HG03439 (cell line): ENCODE measurements around the gene ZFYVE21.

Experiments
- ATAC-seq: cut with Tn5 transposase; IDR thresholded peaks from one replicate; pipeline ENCODE4 v1.9.1; 2021; ENCODE audit warnings: mild to moderate bottlenecking, moderate library complexity; ENCODE audit not compliant: unreplicated experiment

ZFYVE21 gene

GRCh38 chr14:103721334-103722120 lies 5.9 kb downstream of the ZFYVE21 start:
- no peak for ATAC-seq

- no peak for ATAC-seq
Observed at GRCh38 chr14:103723748-103724081, 8.1 kb downstream of the ZFYVE21 start.

DNA sequence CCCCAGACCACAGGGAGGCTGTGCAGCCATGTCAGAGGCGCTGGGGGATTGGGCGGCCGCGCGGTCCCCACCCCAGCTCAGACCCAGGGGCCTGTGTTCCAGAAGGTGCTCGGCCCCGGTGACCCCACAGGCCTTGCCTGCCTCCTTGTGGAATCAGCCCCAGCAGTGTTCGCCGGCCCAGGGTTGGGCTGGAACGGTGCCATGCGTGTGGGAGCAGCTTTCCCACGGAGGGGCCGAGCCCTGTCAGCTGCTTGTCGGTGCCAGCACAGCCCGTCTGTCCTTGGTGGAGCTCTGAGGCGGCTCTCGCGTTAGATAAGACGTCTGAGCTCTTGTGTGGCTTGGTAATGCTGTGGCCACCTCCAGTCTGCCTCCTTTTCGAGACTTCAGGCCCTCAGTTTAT lies 8.5 kb downstream of the ZFYVE21 start:
- ATAC-seq, result no peak

- ATAC-seq, result no peak
Observed at GRCh38 chr14:103725001-103725682, 9.5 kb downstream of the ZFYVE21 start.

GRCh38 chr14:103725739-103726395 lies 10.3 kb downstream of the ZFYVE21 start:
- no peak for ATAC-seq

DNA sequence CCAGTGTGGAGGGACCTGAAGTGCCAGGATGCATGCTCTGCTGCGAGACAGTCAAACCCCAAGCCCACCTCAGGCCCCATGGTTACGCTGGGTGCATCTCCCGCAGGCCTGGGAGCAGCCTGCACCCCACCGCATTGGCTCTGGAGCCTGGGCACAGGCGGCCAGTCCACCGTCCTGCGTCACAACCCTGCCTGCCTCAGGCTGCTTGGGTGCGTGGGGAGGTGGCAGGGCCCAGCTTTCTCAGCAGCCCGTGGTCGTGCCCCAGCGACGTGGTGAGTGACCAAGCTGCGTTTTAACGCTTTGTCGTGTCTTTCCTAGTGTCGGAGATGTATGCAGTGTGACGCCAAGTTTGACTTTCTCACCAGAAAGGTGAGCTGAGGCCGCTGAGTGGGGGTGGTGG lies 10.9 kb downstream of the ZFYVE21 start:
- ATAC-seq, result no peak

DNA sequence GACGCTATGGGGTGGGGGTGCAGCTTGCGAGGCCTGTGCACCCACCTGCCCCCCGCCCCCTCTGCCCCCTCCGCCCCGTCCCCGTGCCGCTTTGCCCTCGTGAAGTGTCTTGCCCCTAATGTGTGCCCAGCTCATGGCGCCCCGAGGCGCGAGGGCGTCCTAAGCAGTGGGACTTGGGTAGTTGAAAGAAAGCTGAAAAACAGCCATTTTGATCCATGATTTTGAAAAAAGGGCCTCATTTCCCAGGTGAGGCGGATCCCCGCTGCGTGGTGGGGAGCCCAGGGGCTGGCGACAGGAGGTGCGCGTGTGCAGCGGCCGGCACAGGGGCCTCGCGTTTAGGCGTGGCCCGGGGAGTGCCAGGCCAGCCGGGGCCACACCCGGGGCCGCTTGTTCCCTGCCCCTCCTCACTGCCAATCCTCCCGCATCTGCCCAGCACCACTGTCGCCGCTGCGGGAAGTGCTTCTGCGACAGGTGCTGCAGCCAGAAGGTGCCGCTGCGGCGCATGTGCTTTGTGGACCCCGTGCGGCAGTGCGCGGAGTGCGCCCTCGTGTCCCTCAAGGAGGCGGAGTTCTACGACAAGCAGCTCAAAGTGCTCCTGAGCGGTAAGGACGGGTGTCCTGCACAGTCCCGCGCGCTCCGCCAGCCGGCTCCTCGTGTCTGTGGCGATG lies 11.8 kb downstream of the ZFYVE21 start:
- ATAC-seq, result no peak

DNA sequence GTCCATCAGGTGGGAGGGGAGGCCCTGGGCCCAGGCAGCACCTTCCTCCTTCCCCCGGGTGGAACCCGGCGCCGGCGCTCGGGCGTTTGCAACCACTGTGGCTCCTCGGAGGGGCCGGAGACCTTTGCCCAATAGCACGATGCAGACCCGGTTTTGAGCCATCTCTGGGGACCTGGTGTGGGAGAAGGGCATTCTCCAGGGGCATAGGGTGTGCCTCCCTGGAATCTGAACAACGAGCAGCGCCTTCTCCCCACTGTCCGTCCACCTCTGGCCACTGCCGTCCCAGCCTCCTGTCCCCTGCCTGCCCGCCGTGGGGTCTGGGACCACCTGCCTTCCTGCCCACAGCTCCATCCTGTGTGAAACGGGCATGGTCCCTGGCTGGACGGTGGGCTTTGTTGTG lies 12.5 kb downstream of the ZFYVE21 start:
- ATAC-seq, result no peak

DNA sequence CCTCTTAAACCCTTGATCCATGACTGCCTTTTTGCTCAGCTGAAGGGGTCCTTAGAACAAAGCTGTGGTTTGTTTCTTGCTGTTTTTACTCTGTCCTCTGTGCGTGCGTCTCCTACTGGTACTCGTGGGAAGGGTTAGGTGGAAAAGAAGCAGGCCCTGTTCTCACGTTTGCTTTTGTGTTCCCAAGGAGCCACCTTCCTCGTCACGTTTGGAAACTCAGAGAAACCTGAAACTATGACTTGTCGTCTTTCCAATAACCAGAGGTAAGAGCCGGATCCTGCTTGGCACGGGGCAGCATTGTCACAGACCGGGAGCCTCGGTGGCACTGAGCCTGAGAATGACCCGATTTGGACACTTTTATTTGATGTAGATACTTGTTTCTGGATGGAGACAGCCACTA lies 13.1 kb downstream of the ZFYVE21 start:
- no peak for ATAC-seq

- ATAC-seq, result no peak
Observed at GRCh38 chr14:103729496-103730448, 14.2 kb downstream of the ZFYVE21 start.

- no peak for ATAC-seq
Observed at GRCh38 chr14:103730490-103731035, 15.0 kb downstream of the ZFYVE21 start.

GRCh38 chr14:103731481-103731880 lies 15.9 kb downstream of the ZFYVE21 start:
- no peak for ATAC-seq

DNA sequence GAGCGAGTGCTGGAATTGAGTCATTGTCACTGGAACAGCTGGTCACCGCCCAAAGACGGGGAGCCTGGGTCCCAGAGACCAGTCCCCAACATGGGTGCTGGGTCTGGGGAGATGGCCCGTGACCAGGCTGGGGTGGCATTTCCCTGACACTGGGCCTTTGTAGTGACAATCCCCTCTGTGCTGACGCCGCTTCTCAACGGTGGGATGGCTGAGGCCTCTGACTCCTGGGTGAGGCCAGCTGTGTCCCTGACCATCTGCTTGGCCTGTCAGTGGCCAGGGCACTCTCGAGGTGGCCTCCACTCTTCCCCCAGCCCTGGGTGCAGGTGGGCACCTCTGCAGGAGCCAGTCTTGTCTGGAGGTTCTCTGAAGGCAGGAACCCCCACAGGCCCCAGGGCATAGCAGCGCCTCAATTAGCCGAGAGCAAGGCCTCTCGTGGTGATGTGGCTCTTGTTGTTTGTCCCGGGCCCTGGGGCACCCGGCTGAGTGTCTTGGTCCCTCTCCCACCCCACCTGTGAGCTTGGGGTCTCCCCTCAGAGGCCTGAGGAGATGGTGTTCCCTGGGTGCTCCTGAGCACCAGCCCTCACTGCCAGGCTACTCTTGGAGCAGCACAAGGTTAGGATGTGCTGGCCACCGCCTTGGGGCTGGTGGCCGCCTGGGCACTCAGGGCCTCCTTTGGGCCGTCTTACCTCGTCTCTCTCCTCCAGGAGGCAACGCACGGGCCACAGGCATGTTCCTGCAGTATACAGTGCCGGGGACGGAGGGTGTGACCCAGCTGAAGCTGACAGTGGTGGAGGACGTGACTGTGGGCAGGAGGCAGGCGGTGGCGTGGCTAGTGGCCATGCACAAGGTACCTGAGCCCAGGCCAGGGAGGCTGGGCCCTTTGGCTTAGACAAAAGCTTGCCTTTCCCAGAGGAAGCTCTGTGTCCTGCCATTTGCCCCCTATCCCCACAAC lies 16.6 kb downstream of the ZFYVE21 start:
- no peak for ATAC-seq

GRCh38 chr14:103732868-103733620 lies 17.4 kb downstream of the ZFYVE21 start:
- ATAC-seq, result no peak

GRCh38 chr14:103733651-103734050 lies 18.0 kb downstream of the ZFYVE21 start:
- no peak for ATAC-seq

GRCh38 chr14:103734081-103734888 lies 18.7 kb downstream of the ZFYVE21 start:
- no peak for ATAC-seq

DNA sequence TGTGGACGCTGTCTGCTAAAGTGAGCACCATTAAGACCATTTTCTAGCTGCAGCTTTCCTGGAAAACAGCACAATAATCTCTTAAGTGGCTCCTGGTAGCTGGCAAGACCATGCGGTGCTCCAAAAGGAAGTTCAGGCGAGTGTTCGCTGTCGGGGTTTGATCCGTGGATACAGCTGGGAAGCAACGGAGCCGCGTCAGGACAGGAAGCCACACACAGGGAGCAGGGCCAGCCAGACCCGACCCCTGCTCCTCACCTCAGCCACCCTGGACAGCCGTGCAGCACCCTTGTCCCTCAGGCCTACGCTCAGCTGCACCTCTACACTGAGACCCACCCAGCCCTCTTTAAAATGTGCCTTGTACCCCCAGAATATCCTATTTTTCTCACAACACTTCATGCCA lies 19.4 kb downstream of the ZFYVE21 start:
- no peak for ATAC-seq

DNA sequence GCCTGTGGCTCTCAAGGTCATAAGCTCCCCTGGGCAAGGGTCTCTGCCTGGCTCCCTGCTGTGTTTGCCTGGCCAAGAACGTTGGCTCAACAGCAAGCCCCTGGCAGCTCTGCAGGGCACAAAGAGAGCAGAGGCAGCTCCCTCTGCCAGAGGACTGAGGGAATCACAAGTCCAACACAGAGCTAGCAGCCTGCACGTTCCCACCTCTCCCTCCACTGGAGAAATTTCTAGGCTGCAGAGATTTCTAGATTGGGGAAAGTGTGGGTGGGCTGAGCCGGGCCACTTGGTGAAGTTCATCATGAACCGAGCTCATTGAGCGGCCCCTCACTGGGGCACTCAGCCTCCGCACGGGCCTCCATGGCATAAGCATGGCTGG lies 19.8 kb downstream of the ZFYVE21 start:
- ATAC-seq, result no peak
